Activated CD4-positive, alpha-beta T cell treated with anti-CD3 and anti-CD28 coated beads, Interleukin-2, Interleukin-4, amounts not matched to agents 100 ng/mL and 50 ng/mL, durations not matched to agents 16 hours and 8 hours (primary cell): ENCODE data around the gene BORCS5.
A peak's percentile ranks its signal among the peaks of the same experiment; 100 is the strongest.

ENCODE experiments used
- DNase-seq: peaks from one replicate; pipeline ENCODE4 v3.0.0-alpha.2; 2020; ENCODE audit warnings: low spot score

BORCS5 gene

DNA sequence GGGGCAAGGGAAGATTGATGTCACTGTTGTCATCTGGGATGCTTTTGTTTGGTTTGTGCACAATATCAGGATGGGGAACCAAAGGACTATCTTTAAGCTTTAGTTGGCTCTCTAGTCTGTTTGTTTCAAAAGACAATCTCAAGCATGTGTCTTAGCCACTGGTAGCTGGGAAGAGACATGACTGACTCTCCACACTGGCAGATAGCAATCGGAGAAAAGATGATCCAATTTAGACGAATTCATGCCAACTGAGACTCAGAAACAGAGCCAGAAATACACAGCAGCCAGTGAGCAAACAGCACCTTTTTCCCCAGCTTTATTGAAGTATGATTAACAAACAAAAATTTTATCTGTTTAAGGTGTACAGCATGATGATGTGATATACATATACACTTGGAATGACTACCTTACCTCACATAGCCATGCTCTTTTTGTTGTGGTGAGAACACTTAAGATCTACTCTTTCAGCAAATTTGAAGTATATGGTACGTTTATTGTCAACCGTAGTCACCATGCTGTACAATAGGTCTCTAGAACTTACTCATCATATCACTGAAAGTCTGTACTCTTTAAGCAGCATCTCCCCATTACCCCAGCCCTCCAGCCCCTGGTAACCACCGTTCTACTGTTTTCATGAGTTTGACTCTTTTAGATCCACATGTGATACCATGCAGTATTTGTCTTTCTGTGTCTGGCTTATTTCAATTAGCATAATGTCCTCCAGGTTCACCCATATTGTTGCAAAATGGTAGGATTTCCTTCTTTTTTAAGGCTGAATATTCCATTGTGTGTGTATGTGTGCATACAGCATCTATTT lies 155.2 kb downstream of the BORCS5 start:
- DNase-seq = peak; percentile 44

DNA sequence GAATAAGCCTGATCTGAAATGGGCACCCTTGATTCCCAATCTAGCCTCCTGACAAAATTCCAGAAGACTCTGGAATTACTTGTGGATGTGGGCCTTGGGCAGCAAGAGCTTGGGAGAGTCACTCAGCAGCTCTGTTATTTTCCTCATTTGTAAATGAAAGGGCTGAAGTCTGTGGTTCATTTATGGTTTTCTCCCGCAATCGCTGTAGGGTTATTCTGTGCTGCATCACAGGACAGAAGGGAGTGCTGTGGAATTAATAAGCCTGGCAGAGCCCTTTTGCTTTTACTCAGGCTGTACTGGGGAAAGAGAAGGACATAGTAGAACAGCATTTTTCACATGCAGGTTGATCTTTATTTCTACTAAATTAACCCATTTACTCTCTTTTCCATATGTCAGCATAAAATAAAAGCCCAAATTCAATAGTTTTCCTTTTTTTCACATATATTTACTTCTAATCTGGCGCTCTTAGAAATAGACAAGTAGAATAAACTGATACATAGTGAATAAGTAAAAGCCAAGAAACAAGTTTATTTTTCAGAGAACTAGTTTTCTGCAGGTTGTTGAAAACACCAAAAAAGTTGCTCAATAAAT lies 156.6 kb downstream of the BORCS5 start:
- no peak for DNase-seq

DNA sequence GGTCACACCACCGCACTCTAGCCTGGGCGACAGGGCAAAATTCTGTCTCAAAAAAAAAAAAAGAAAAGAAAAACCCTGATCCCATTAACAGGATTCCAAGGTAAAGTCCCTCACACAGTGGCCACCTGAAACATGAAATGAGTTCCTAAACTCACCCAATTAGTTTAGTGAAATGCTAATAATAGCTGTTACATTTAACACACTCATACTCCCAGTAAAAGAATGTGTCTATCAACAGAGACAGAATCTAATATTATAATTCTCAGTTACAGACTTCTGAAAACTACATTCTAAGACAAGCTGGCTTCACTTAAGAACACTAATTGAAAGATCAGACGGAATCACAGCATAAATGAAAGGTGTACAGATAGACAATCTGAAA lies 161.6 kb downstream of the BORCS5 start:
- no peak for DNase-seq

DNA sequence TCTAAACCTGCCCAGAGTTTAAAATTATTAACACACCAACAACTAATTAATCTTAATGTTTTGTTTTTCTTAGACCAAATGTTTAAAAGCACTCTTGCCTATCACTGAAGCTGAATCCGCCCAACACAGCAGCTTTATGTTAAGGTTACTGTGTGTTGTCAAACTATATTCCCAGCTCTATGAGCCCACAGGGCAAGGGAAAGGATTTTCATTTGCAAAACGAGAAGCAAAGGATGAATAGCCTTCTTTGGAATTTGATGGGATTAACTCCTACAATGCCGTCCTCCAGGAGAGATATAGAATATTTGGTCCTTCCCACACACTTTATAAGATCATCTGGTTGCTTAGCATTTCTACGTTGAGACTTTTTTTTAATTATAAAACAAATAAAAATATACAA lies 162.0 kb downstream of the BORCS5 start:
- DNase-seq = no peak
